HepG2 (cell line): ENCODE results near the gene TLE5. TPM values are rescaled to one million over a fixed set of nuclear protein-coding genes. Genes with fewer than 3 reads are reported as not detected.
A peak's percentile ranks its signal among the peaks of the same experiment; 100 is the strongest.

Source experiments
- AHDC1 ChIP-seq: sonication (generic); formaldehyde crosslinking; IDR thresholded peaks from 2 replicates; pipeline ENCODE4 v1.5.1; 2020; ENCODE audit warnings: mild to moderate bottlenecking, missing genetic modification reagents, borderline replicate concordance
- ATM ChIP-seq: fragments of 450-650 bp; IDR thresholded peaks from 2 replicates; pipeline ENCODE4 v1.7.1; 2017; ENCODE audit warnings: mild to moderate bottlenecking, borderline replicate concordance
- ISL2 ChIP-seq: sonication (generic); formaldehyde crosslinking; IDR thresholded peaks from 2 replicates; pipeline ENCODE4 v1.5.0; 2020; ENCODE audit warnings: missing genetic modification reagents
- JARID2 ChIP-seq: sonication (generic); formaldehyde crosslinking; IDR thresholded peaks from 2 replicates; pipeline ENCODE4 v1.8.1; 2023; ENCODE audit warnings: missing genetic modification reagents, inconsistent platforms; ENCODE audit not compliant: insufficient replicate concordance
- KAT8 ChIP-seq: IDR thresholded peaks from 2 replicates; pipeline ENCODE4 v1.6.1; 2016; ENCODE audit warnings: missing genetic modification reagents, missing compliant biosample characterization
- KDM5A ChIP-seq: fragments of 200-600 bp; sonication (generic); IDR thresholded peaks from 2 replicates; pipeline ENCODE4 v1.7.0; 2018; ENCODE audit warnings: antibody characterized with exemption, mild to moderate bottlenecking, low read length, borderline replicate concordance
- MED1 ChIP-seq: sonication (generic); formaldehyde crosslinking; IDR thresholded peaks from 2 replicates; pipeline ENCODE4 v1.4.0; 2020; ENCODE audit warnings: missing genetic modification reagents
- MED13 ChIP-seq: sonication (generic); formaldehyde crosslinking; IDR thresholded peaks from 2 replicates; pipeline ENCODE4 v1.5.0; 2020; ENCODE audit warnings: missing genetic modification reagents
- MIXL1 ChIP-seq: IDR thresholded peaks from 2 replicates; pipeline ENCODE4 v1.6.1; 2016
- NR2F6 ChIP-seq, 2 experiments: IDR thresholded peaks; 2 replicates each; pipeline ENCODE4 v1.6.1; 2016; ENCODE audit warnings: antibody characterized with exemption in 1 of 2, mild to moderate bottlenecking in 1 of 2
- RARA ChIP-seq: IDR thresholded peaks from 2 replicates; pipeline ENCODE4 v1.6.1; 2016; ENCODE audit warnings: missing genetic modification reagents, missing compliant biosample characterization
- SKI ChIP-seq: fragments of 450-650 bp; IDR thresholded peaks from one replicate; pipeline ENCODE4 v1.6.1; 2018; ENCODE audit warnings: mild to moderate bottlenecking; ENCODE audit not compliant: partially characterized antibody
- TEAD3 ChIP-seq: optimal IDR thresholded peaks from 2 replicates; pipeline ENCODE3; 2016; ENCODE audit warnings: borderline replicate concordance
- ZBTB42 ChIP-seq: sonication (generic); formaldehyde crosslinking; IDR thresholded peaks from 2 replicates; pipeline ENCODE4 v1.5.0; 2020; ENCODE audit warnings: mild to moderate bottlenecking, missing genetic modification reagents
- ZNF567 ChIP-seq: sonication (generic); formaldehyde crosslinking; IDR thresholded peaks from 2 replicates; pipeline ENCODE4 v1.8.1; 2023; ENCODE audit warnings: mild to moderate bottlenecking, missing genetic modification reagents, borderline replicate concordance
- ZNF589 ChIP-seq: sonication (generic); formaldehyde crosslinking; conservative IDR thresholded peaks from 2 replicates; pipeline ENCODE4 v1.8.0; 2022; ENCODE audit warnings: mild to moderate bottlenecking, moderate library complexity, missing genetic modification reagents
- polyA plus RNA-seq, 8 experiments: library from polyadenylated mRNA; depleted of rRNA in 3 of 8; stranded (reverse) in 7 of 8; unstranded in 1 of 8; fragments of >200 nt; fragmentation: Illumina TruSeq in 4 of 8; extraction: Trizol in 4 of 8; gene quantifications; 2 replicates each; pipeline versions ENCODE4 v1.2.1 to v1.2.3, GENCODE V29; 2011 to 2016; ENCODE audit warnings: low read depth in 4 of 8, missing spikeins in 1 of 8, mixed read lengths in 1 of 8; ENCODE audit not compliant: insufficient read depth in 1 of 8
- total RNA-seq, 5 experiments: library from RNA; depleted of rRNA; stranded (reverse); fragments of >200 nt; fragmentation: Illumina TruSeq; extraction: Trizol; gene quantifications; 2 replicates each; pipeline ENCODE4 v1.2.3, GENCODE V29; 2016; ENCODE audit warnings: low read depth in 1 of 5
- TF ChIP-seq, protein P1 (sequence below): sonication (generic); formaldehyde crosslinking; IDR thresholded peaks from 2 replicates; pipeline ENCODE4 v1.4.0; 2020; ENCODE audit warnings: mild to moderate bottlenecking, missing genetic modification reagents, borderline replicate concordance
- TF ChIP-seq, protein P2 (sequence below): sonication (generic); formaldehyde crosslinking; IDR thresholded peaks from 2 replicates; pipeline ENCODE4 v1.4.0; 2020; ENCODE audit warnings: missing genetic modification reagents

The TLE5 gene
- total and polyA plus RNA-seq, 2 of the 13 experiments (the other 11 are each of a cell fraction or from before 2014, with no cell fraction given), result 62.8 to 189 TPM

DNA sequence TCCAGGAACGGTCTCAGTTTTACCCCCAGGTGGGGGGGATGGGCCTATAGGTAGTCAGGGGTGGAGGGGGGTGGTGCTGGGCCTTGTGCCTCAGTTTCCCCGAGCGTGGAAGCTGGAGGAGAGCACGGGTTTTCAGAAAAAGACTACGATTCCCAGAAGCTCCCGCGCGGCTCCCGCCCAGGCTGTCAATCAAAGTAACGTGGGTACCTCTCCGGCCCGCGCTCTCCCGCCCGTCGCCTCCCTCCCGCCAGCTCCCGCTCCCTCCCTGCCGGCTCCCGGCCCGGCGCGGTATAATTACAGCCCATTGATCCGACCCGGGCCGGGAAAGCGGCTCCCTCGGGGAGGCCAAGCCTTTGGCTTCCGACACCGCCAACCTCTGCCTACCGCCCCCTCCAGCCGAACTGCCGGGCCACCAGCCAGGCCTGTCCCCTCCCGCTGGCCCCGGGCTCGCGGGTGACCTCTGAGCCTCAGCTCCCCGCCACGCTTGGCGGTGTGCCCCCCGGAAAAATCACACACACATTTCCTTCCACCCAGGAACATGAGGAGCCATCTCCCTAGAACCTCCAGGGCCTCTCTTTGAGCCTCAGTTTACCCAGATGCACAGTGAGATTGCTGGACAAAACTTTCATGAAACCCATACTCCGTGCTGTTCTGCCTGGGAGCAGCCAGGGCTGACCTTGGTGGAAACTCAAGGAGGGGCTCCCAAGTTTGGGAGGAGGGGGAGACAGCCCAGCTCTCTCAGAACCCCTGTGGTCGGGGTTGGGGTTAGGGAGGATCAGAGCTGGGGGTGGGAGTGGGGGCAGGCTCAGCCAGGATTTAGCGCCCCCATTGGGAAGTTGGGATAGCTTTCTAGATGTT is 25.9 kb downstream of the TLE5 start (continued):
- TF ChIP-seq KAT8 (peak; percentile 73), AHDC1 (CRISPR knock-in tag) (peak; percentile 64; the same call in 1 of the 2 replicates), NR2F6 (IDR thresholded peaks at IDR 0.05) (no peak), NR2F6 (CRISPR knock-in tag; IDR thresholded peaks at IDR 0.05) (peak; percentile 66), ZNF589 (CRISPR knock-in tag) (peak; percentile 89; the same call in 1 of the 2 replicates), JARID2 (CRISPR knock-in tag) (no peak), MED1 (CRISPR knock-in tag) (peak; percentile 76), ZNF567 (no peak), MED13 (CRISPR knock-in tag) (peak; percentile 49; the same call in 1 of the 2 replicates), RARA (CRISPR knock-in tag) (0 out of 2 replicates have a peak, but pooled peaks have one; percentile 37), TEAD3 (CRISPR knock-in tag) (peak; percentile 37), KDM5A (peak; percentile 50; the same call in 1 of the 2 replicates), SKI (peak; percentile 57), ATM (no peak), ZBTB42 (CRISPR knock-in tag) (no peak), MIXL1 (CRISPR knock-in tag) (peak; percentile 72; the same call in 1 of the 2 replicates), ISL2 (CRISPR knock-in tag) (peak; percentile 84)
- TF ChIP-seq, protein P1, sequence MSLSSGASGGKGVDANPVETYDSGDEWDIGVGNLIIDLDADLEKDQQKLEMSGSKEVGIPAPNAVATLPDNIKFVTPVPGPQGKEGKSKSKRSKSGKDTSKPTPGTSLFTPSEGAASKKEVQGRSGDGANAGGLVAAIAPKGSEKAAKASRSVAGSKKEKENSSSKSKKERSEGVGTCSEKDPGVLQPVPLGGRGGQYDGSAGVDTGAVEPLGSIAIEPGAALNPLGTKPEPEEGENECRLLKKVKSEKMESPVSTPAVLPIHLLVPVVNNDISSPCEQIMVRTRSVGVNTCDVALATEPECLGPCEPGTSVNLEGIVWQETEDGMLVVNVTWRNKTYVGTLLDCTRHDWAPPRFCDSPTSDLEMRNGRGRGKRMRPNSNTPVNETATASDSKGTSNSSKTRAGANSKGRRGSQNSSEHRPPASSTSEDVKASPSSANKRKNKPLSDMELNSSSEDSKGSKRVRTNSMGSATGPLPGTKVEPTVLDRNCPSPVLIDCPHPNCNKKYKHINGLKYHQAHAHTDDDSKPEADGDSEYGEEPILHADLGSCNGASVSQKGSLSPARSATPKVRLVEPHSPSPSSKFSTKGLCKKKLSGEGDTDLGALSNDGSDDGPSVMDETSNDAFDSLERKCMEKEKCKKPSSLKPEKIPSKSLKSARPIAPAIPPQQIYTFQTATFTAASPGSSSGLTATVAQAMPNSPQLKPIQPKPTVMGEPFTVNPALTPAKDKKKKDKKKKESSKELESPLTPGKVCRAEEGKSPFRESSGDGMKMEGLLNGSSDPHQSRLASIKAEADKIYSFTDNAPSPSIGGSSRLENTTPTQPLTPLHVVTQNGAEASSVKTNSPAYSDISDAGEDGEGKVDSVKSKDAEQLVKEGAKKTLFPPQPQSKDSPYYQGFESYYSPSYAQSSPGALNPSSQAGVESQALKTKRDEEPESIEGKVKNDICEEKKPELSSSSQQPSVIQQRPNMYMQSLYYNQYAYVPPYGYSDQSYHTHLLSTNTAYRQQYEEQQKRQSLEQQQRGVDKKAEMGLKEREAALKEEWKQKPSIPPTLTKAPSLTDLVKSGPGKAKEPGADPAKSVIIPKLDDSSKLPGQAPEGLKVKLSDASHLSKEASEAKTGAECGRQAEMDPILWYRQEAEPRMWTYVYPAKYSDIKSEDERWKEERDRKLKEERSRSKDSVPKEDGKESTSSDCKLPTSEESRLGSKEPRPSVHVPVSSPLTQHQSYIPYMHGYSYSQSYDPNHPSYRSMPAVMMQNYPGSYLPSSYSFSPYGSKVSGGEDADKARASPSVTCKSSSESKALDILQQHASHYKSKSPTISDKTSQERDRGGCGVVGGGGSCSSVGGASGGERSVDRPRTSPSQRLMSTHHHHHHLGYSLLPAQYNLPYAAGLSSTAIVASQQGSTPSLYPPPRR (CRISPR knock-in tag), result peak; percentile 69; the same call in 1 of the 2 replicates
- TF ChIP-seq, protein P2, sequence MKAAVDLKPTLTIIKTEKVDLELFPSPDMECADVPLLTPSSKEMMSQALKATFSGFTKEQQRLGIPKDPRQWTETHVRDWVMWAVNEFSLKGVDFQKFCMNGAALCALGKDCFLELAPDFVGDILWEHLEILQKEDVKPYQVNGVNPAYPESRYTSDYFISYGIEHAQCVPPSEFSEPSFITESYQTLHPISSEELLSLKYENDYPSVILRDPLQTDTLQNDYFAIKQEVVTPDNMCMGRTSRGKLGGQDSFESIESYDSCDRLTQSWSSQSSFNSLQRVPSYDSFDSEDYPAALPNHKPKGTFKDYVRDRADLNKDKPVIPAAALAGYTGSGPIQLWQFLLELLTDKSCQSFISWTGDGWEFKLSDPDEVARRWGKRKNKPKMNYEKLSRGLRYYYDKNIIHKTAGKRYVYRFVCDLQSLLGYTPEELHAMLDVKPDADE (CRISPR knock-in tag), result no peak
